Pericardium fibroblast (primary cell): Measurements from ENCODE around the gene FOXA3. TPM values are rescaled to one million over a fixed set of nuclear protein-coding genes. Genes with fewer than 3 reads are reported as not detected.

Experiments
- total RNA-seq: library from RNA; depleted of rRNA; stranded (reverse); fragments of >200 nt; gene quantifications from 2 replicates; pipeline ENCODE4 v1.2.3, GENCODE V29; 2015

FOXA3 gene
- not detected in 2 replicates for total RNA-seq

DNA sequence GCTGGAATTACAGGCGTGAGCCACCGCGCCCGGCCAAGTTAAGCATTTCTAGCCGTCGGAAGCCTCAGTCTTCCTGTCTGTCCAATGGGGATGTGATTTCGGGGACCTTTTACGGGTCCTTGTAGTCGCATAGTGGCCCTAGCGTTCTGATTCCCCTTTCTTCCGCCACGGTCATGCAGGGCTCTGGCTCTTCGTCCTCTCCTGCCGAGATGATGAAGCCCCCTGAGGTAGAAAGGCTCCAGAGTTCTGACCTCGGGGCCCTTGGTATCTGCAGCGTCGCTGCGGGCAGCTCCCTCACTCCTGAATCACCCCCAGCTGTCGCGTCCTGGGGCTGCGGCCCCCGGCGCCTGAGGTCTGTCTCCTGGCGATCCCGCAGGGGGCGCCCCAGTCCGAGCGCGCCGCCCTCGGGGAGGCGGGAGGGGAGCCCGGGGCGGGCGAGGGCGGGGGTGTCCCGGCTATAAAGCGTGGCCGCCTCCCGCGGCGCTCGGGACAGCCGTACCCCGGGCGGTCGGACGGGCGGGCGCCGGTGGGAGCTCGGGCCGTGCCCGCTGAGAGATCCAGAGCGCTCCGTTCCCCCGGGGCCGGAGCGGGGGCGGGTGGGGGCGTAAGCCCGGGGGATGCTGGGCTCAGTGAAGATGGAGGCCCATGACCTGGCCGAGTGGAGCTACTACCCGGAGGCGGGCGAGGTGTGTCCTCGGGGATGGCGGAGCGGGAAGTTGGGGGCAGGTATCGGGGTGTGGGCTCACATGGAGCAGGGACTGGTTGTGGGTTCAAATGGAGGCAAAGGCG, at the start of gene FOXA3:
FOXA3 (plus strand) TSS at position 487 of the 789 bp plus-strand sequence; CDS start at position 618, 131 bp downstream.

GRCh38 chr19:45814851-45815480, 49.2 kb upstream of the FOXA3 start, which contains the start of gene RSPH6A:
RSPH6A (minus strand) TSS chr19:45815308; CDS start chr19:45815176, 132 bp downstream.

GRCh38 chr19:45862564-45863334, 1.4 kb upstream of the FOXA3 start, which contains the start of gene SYMPK:
SYMPK (minus strand) TSS chr19:45863147; CDS start chr19:45854495, 8,652 bp downstream.

GRCh38 chr19:45885556-45886426, 21.7 kb downstream of the FOXA3 start, which contains the start of gene IRF2BP1:
IRF2BP1 (minus strand) TSS chr19:45886141; CDS start chr19:45885774, 367 bp downstream.

DNA sequence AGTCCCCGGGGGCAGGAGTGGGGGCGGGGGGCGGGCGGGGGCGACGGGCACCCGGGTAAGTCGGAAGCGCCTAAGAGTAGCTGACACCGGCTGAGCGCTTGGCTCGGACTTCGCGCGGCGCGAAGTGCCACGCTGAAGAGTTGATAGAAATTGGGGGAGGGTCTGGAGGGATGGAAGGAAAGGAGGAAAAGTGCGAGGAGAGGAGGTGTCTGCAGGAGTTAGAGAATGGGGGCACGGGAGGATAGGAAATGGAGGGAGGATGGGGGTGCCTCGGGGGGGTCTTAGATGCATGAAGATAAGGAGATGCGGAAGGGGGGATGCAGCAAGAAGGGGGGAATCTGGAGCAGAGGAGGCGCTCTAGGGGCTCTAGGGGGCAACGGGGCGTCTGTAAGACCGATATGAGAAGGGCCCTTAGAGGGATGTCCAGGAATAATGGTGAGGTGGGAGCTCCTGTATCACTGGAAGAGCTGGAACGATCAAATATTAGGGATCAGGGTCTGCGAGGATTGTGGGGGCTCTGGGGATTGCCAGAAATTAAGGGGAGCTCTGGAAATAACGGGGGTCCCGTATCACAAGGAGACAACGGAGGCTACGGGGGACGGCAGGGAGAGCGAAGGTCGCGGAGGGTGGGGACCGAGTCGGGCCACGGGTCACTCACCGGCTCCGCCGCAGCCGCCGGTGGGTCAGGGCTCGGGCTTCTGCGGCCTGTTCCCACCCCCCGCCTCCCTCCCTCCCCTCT, 38.0 kb downstream of the FOXA3 start, which contains the start of gene MYPOP:
MYPOP (minus strand) TSS at position 702 of the 739 bp plus-strand sequence. CDS start 840 bp downstream, outside the sequence.

GRCh38 chr19:45913874-45914830, 50.0 kb downstream of the FOXA3 start, which contains the start of gene NANOS2:
NANOS2 (minus strand) TSS chr19:45914778; CDS start chr19:45914693, 85 bp downstream.

Other genes with a start within 250 kb of the FOXA3 start
- gene EML2, start 224.9 kb upstream of the FOXA3 start, total RNA-seq = 12.4 and 18.6 TPM in 2 replicates
- gene GIPR, start 196.1 kb upstream of the FOXA3 start, total RNA-seq = 0.12 TPM in 1 of 2 replicates, not detected in the other
- gene SNRPD2, start 172.4 kb upstream of the FOXA3 start, total RNA-seq = 281 and 314 TPM in 2 replicates
- gene QPCTL, start 171.7 kb upstream of the FOXA3 start, total RNA-seq = 10.0 and 18.6 TPM in 2 replicates
- gene FBXO46, start 133.4 kb upstream of the FOXA3 start, total RNA-seq = 8.4 and 9.7 TPM in 2 replicates
- not detected in 2 replicates for gene MEIOSIN, start 130.9 kb upstream of the FOXA3 start, total RNA-seq
- 26.3 and 31.2 TPM in 2 replicates for gene SIX5, start 95.1 kb upstream of the FOXA3 start, total RNA-seq
- gene DMPK, start 81.8 kb upstream of the FOXA3 start, total RNA-seq = 29.4 and 32.7 TPM in 2 replicates
- 25.6 and 27.6 TPM in 2 replicates for gene DMWD, start 71.5 kb upstream of the FOXA3 start, total RNA-seq
- gene RSPH6A, start 49.0 kb upstream of the FOXA3 start, total RNA-seq = not detected in 2 replicates
- 26.5 and 45.2 TPM in 2 replicates for gene SYMPK, start 1.2 kb upstream of the FOXA3 start, total RNA-seq
- 36.3 and 38.5 TPM in 2 replicates for gene IRF2BP1, start 21.8 kb downstream of the FOXA3 start, total RNA-seq
- 4.3 and 5.0 TPM in 2 replicates for gene MYPOP, start 38.3 kb downstream of the FOXA3 start, total RNA-seq
- not detected in 2 replicates for gene NANOS2, start 50.5 kb downstream of the FOXA3 start, total RNA-seq
- gene NOVA2, start 109.5 kb downstream of the FOXA3 start, total RNA-seq = under 0.01 and 0.60 TPM in 2 replicates
- 2.6 and 8.5 TPM in 2 replicates for gene CCDC61, start 131.1 kb downstream of the FOXA3 start, total RNA-seq
- not detected in 2 replicates for gene PGLYRP1, start 158.7 kb downstream of the FOXA3 start, total RNA-seq
- not detected in 2 replicates for gene IGFL4, start 176.7 kb downstream of the FOXA3 start, total RNA-seq